Mucosa of stomach (tissue), 1 donor: Measurements from ENCODE around the gene EYS.

Source experiments
- H3K27me3 ChIP-seq: one replicate; pipeline ENCODE4 v1.7.0; 2013; ENCODE audit warnings: mild to moderate bottlenecking, low read length; ENCODE audit not compliant: control insufficient read depth, insufficient read depth
- H3K36me3 ChIP-seq: one replicate; pipeline ENCODE4 v1.7.0; 2013; ENCODE audit warnings: low read length; ENCODE audit not compliant: control insufficient read depth, insufficient read depth
- H3K4me1 ChIP-seq: one replicate; pipeline ENCODE4 v1.7.0; 2013; ENCODE audit warnings: mild to moderate bottlenecking, low read length; ENCODE audit not compliant: control insufficient read depth, insufficient read depth
- H3K4me3 ChIP-seq: one replicate; pipeline ENCODE4 v1.7.0; 2013; ENCODE audit warnings: low read length
- H3K9ac ChIP-seq: one replicate; pipeline ENCODE4 v1.7.0; 2013; ENCODE audit warnings: mild to moderate bottlenecking, low read length, moderate library complexity
- H3K9me3 ChIP-seq: one replicate; pipeline ENCODE4 v1.7.0; 2013; ENCODE audit warnings: mild to moderate bottlenecking, low read length, moderate library complexity; ENCODE audit not compliant: control insufficient read depth
- donor health status: Pancreatic carcinoma.

Gene EYS

DNA sequence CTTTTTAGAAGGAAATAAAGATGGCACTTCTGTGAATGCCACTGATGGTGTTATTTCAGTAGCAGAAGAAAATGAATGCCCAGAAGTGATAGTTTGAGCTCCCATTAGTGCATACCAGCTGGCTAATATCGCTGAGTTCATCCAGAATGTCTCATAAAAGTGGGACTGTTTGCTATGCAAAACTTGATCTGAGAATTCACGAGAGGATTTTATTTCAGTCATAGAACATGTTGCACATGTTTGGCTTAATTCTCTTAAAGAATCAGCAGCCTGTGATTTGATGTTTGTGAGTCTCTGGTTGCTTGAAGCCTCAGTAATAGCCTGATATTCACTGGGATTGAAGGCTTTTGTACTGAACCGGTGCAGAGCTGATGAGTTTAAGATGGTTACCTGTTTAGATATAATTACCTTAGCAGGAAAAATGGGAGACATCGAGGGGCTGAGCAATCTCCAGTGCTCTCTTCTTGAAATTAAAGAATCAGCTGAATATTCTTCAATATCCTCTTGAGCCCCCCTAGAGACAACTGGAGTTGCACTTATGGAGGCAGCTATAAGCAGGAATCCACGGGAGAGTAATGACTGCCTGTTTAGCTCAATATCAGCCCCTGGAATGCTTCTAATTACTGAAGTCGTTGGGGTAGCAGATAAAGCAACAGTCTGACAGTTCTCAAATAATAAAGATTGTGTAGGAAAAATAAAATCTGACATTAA is 1115.9 kb downstream of the EYS start:
- Histone ChIP-seq H3K9me3 (no peaks in the 10 kb centered on the region), H3K4me3 (no peak overlapping the region), H3K27me3 (no peaks in the 10 kb centered on the region), H3K36me3 (no peaks in the 10 kb centered on the region), H3K4me1 (no peaks in the 10 kb centered on the region), H3K9ac (no peak overlapping the region)

- H3K9me3 ChIP-seq = no peaks in the 10 kb centered on the region
- no peak overlapping the region for H3K9ac ChIP-seq
- no peaks in the 10 kb centered on the region for H3K27me3 ChIP-seq
- no peaks in the 10 kb centered on the region for H3K36me3 ChIP-seq
- H3K4me3 ChIP-seq = no peak overlapping the region
- H3K4me1 ChIP-seq = no peaks in the 10 kb centered on the region
Measured at GRCh38 chr6:64589961-64590360, 1117.1 kb downstream of the EYS start.

GRCh38 chr6:64580346-64580745 is 1126.7 kb downstream of the EYS start:
- H3K4me1 ChIP-seq = no peaks in the 10 kb centered on the region
- H3K36me3 ChIP-seq = no peaks in the 10 kb centered on the region
- no peaks in the 10 kb centered on the region for H3K9me3 ChIP-seq
- H3K9ac ChIP-seq = no peak overlapping the region
- H3K4me3 ChIP-seq = no peak overlapping the region
- H3K27me3 ChIP-seq = no peaks in the 10 kb centered on the region

DNA sequence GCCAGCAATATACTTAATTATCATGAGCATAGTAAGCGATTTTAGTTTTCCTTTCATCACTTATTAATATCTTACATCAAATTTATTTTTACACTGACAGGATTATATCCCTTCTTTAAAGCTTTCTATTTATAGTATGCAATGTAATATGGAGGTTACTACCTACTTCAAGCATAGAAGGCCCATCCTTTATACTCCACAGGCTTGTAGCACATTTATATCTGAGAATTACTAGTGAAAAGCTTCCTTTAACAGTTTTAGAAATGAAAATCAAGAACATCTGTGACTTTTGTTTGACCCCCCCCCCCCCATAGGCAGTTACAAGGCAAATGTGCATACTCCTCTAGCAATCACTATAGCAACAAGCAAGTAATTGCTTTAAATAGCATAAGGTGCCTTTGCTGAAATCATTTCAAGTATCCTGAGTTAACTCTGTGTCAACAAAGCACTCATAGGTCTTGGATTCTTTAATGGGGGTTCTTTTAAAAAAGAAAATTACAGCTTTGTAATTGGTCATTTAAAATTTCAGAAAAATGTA is 1153.7 kb downstream of the EYS start:
- Histone ChIP-seq H3K4me1 (no peaks in the 10 kb centered on the region), H3K9ac (no peak overlapping the region), H3K9me3 (no peaks in the 10 kb centered on the region)

DNA sequence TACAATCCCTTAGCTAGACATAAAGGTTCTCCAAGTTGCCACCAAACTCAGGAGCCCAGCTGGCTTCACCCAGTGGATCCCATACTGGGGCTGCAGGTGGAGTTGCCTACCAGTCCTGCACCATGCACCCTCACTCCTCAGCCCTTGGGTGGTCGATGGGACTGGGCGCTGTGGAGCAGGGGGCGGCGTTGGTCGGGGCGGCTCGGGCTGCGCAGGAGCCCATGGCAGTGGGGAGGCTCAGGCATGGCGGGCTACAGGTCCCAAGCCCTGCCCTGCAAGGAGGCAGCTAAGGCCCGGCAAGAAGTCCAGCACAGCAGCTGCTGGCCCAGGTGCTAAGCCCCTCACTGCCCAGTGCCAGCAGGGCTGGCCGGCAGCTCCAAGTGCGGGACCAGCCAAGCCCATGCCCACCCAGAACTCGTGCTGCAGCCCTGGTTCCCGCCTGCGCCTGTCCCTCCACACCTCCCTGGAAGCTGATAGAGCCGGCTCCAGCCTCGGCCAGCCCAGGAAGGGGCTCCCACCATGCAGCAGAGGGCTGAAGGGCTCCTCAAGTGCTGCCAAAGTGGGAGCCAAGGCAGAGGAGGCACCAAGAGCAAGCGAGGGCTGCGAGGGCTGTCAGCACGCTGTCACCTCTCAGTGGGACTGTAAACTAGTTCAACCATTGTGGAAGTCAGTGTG is 1159.3 kb downstream of the EYS start:
- no peaks in the 10 kb centered on the region for H3K9me3 ChIP-seq
- H3K27me3 ChIP-seq = no peaks in the 10 kb centered on the region
- no peak overlapping the region for H3K9ac ChIP-seq
- no peaks in the 10 kb centered on the region for H3K36me3 ChIP-seq
- H3K4me1 ChIP-seq = no peaks in the 10 kb centered on the region
- H3K4me3 ChIP-seq = no peak overlapping the region

More for the DNA sequence above, 1153.7 kb downstream of the EYS start:
- Histone ChIP-seq H3K27me3 (no peaks in the 10 kb centered on the region), H3K4me3 (no peak overlapping the region), H3K36me3 (no peaks in the 10 kb centered on the region)

GRCh38 chr6:64539917-64540316 is 1167.1 kb downstream of the EYS start:
- Histone ChIP-seq H3K36me3 (no peaks in the 10 kb centered on the region), H3K9ac (no peak overlapping the region), H3K27me3 (no peaks in the 10 kb centered on the region), H3K4me3 (no peak overlapping the region), H3K4me1 (no peaks in the 10 kb centered on the region), H3K9me3 (no peaks in the 10 kb centered on the region)

- H3K4me3 ChIP-seq = no peak overlapping the region
- H3K4me1 ChIP-seq = no peaks in the 10 kb centered on the region
- H3K9me3 ChIP-seq = no peaks in the 10 kb centered on the region
- H3K36me3 ChIP-seq = no peaks in the 10 kb centered on the region
- no peak overlapping the region for H3K9ac ChIP-seq
- no peaks in the 10 kb centered on the region for H3K27me3 ChIP-seq
Measured at GRCh38 chr6:64538722-64539121, 1168.3 kb downstream of the EYS start.

GRCh38 chr6:64527899-64528298 is 1179.1 kb downstream of the EYS start:
- Histone ChIP-seq H3K27me3 (no peaks in the 10 kb centered on the region), H3K4me1 (no peaks in the 10 kb centered on the region), H3K9ac (no peak overlapping the region), H3K9me3 (no peaks in the 10 kb centered on the region), H3K36me3 (no peaks in the 10 kb centered on the region), H3K4me3 (no peak overlapping the region)

- H3K9ac ChIP-seq = no peak overlapping the region
- H3K4me3 ChIP-seq = no peak overlapping the region
- H3K27me3 ChIP-seq = no peaks in the 10 kb centered on the region
- H3K4me1 ChIP-seq = no peaks in the 10 kb centered on the region
- no peaks in the 10 kb centered on the region for H3K36me3 ChIP-seq
- H3K9me3 ChIP-seq = no peaks in the 10 kb centered on the region
Measured at GRCh38 chr6:64522859-64523258, 1184.2 kb downstream of the EYS start.

- no peaks in the 10 kb centered on the region for H3K4me1 ChIP-seq
- H3K9me3 ChIP-seq = no peaks in the 10 kb centered on the region
- H3K9ac ChIP-seq = no peak overlapping the region
- H3K36me3 ChIP-seq = no peaks in the 10 kb centered on the region
- H3K4me3 ChIP-seq = no peak overlapping the region
- H3K27me3 ChIP-seq = no peaks in the 10 kb centered on the region
Measured at GRCh38 chr6:64520050-64520449, 1187.0 kb downstream of the EYS start.

GRCh38 chr6:64516393-64516792 is 1190.6 kb downstream of the EYS start:
- Histone ChIP-seq H3K9me3 (no peaks in the 10 kb centered on the region), H3K4me3 (no peak overlapping the region), H3K4me1 (no peaks in the 10 kb centered on the region), H3K36me3 (no peaks in the 10 kb centered on the region), H3K9ac (no peak overlapping the region), H3K27me3 (no peaks in the 10 kb centered on the region)

DNA sequence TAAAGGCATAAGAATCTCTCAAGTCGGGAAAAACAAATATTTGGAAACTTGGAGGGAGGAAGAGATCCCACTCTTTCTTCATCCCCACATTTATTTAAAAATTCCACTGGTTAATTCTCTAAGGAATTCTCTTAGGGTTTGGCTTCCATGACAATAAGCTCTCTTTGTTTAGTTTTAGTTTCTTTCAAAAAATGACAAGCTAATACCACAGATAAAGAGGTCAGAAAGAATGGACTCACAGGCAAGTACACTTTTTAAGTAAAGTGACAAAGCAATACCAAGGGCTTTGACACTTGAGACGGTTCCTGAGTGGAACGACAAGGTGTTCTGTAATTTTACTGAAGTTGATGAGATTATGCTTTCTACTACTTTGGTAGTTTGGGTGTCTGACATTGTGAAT is 1199.4 kb downstream of the EYS start:
- H3K4me3 ChIP-seq = no peak overlapping the region
- no peaks in the 10 kb centered on the region for H3K4me1 ChIP-seq

More for the DNA sequence above, 1199.4 kb downstream of the EYS start:
- Histone ChIP-seq H3K36me3 (no peaks in the 10 kb centered on the region), H3K27me3 (no peaks in the 10 kb centered on the region), H3K9ac (no peak overlapping the region), H3K9me3 (no peaks in the 10 kb centered on the region)
